ENCODE measurements around the gene HCN4. TPM values are rescaled to one million over a fixed set of nuclear protein-coding genes. Genes with fewer than 3 reads are reported as not detected.

The HCN4 gene
- total and polyA plus RNA-seq, 4 donors, result not detected

DNA sequence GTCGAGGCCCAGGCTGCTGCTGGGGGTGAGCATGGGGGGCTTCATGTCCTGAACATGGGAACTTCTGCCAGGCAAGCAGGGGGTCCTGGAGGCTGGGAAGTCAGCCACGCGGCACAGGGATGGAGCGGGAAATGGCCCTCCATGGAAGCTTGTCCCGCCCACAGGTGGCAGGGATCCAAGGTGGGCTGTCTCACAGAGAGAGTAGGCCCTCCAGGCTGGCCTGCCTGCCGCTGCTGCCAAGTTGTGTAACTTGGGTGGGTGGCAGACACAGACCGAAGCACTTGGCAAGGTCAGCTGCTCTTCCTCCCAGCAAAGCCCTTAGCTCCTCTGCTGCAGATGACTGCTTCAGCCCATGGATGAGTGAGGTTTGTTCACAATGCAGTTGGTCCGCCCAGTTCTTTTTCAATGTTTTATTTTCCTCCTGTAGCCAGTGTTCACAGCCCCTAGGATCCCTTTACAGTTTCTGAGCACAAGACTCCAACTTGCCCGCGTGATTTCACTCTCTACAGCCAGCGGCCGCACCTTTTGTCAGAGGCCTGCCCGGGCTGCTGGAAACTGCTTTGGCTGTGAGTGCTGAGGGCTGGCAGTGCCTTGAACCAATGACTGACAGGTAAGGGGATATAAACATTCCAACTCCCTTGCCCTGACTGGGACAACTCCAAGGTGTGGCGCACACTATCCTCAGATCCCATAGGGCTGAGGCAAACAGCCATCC, 26.7 kb downstream of the HCN4 start:
- H3K9me3 ChIP-seq (ENCODE audit: control insufficient read depth in 4 of 4, low read length in 3 of 4), result peaks cover 0 to 2% (median 0%) of the 10 kb centered on the region in 4 donors
- no peaks in the 10 kb centered on the region for H3K36me3 ChIP-seq (ENCODE audit: control insufficient read depth in 4 of 4, insufficient read depth in 3 of 4, low read depth in 1 of 4, low read length in 3 of 4)
- no peak for DNase-seq (ENCODE audit: low spot score)
- no peak overlapping the region for H3K4me3 ChIP-seq (ENCODE audit: low read depth in 1 of 3, low read length in 3 of 3)
- no peak overlapping the region for H3K27ac ChIP-seq (ENCODE audit: low read depth in 1 of 2, low read length in 2 of 2)
- WGBS, result 84% methylated on average over 14 of the region's 14 CpGs
- H3K9ac ChIP-seq (ENCODE audit: low read depth in 1 of 2, low read length in 2 of 2), result no peak overlapping the region
- peaks cover 0 to 2% (median 0%) of the 10 kb centered on the region in 4 donors for H3K27me3 ChIP-seq (ENCODE audit: control insufficient read depth in 4 of 4, insufficient read depth in 4 of 4, low read length in 3 of 4)
- TF ChIP-seq SP1 (IDR thresholded peaks at IDR 0.05), result no peak
- TF ChIP-seq JUND (IDR thresholded peaks at IDR 0.05), result no peak
- TF ChIP-seq, protein P1, sequence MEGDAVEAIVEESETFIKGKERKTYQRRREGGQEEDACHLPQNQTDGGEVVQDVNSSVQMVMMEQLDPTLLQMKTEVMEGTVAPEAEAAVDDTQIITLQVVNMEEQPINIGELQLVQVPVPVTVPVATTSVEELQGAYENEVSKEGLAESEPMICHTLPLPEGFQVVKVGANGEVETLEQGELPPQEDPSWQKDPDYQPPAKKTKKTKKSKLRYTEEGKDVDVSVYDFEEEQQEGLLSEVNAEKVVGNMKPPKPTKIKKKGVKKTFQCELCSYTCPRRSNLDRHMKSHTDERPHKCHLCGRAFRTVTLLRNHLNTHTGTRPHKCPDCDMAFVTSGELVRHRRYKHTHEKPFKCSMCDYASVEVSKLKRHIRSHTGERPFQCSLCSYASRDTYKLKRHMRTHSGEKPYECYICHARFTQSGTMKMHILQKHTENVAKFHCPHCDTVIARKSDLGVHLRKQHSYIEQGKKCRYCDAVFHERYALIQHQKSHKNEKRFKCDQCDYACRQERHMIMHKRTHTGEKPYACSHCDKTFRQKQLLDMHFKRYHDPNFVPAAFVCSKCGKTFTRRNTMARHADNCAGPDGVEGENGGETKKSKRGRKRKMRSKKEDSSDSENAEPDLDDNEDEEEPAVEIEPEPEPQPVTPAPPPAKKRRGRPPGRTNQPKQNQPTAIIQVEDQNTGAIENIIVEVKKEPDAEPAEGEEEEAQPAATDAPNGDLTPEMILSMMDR (IDR thresholded peaks at IDR 0.05; ENCODE audit: low read depth, low read length, missing input control), result no peak
- no peak for TF ChIP-seq RXRA (IDR thresholded peaks at IDR 0.05)
- no peak for TF ChIP-seq GABPA (IDR thresholded peaks at IDR 0.05 in 1 of 2, conservative IDR thresholded peaks at IDR 0.05 in 1 of 2)
- TF ChIP-seq, protein P2, sequence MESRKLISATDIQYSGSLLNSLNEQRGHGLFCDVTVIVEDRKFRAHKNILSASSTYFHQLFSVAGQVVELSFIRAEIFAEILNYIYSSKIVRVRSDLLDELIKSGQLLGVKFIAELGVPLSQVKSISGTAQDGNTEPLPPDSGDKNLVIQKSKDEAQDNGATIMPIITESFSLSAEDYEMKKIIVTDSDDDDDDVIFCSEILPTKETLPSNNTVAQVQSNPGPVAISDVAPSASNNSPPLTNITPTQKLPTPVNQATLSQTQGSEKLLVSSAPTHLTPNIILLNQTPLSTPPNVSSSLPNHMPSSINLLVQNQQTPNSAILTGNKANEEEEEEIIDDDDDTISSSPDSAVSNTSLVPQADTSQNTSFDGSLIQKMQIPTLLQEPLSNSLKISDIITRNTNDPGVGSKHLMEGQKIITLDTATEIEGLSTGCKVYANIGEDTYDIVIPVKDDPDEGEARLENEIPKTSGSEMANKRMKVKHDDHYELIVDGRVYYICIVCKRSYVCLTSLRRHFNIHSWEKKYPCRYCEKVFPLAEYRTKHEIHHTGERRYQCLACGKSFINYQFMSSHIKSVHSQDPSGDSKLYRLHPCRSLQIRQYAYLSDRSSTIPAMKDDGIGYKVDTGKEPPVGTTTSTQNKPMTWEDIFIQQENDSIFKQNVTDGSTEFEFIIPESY (IDR thresholded peaks at IDR 0.05), result no peak
- no peak for TF ChIP-seq TAF1 (conservative IDR thresholded peaks at IDR 0.05)
- TF ChIP-seq, protein P3, sequence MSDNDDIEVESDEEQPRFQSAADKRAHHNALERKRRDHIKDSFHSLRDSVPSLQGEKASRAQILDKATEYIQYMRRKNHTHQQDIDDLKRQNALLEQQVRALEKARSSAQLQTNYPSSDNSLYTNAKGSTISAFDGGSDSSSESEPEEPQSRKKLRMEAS (IDR thresholded peaks at IDR 0.05), result no peak
- no peak for TF ChIP-seq NR2F2 (IDR thresholded peaks at IDR 0.05)
- no peaks in the 10 kb centered on the region for H3K4me1 ChIP-seq (ENCODE audit: control insufficient read depth in 4 of 4, insufficient read depth in 4 of 4, low read length in 3 of 4)

DNA sequence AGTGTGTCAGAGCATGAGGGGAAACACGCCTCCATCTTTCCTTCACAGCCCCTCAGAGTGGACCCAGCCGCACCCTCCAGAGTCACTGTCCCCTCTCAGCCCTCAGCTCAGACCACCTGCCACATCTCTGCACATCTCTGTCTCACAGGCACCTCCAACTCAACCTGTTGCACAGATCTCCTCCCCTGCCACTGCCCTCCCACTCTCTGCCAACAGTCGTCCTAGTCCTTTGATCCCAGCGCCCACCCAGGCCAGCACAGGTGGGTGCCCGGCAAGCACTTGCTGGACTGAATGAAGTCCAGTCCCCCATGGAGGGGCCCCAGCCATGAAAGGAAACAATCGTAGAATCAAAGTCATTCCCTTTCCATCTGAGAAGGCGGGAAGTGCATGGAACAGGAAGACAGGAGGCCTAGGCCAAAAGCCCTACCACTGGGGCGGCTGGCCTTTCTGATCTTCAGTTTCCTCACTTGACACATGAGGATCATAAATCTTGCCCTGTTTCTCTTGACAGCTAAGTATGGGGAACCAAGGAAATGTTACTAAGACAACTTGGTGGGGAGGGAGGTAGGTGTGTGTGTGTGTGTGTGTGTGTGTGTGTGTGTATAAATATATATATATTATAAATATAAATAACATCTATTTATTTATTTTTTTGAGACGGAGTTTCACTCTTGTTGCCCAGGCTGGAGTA, 28.1 kb downstream of the HCN4 start:
- Histone ChIP-seq H3K27ac (ENCODE audit: low read depth in 1 of 2, low read length in 2 of 2) (no peak overlapping the region), H3K27me3 (ENCODE audit: control insufficient read depth in 4 of 4, insufficient read depth in 4 of 4, low read length in 3 of 4) (peaks cover 0 to 2% (median 0%) of the 10 kb centered on the region in 4 donors), H3K36me3 (ENCODE audit: control insufficient read depth in 4 of 4, insufficient read depth in 3 of 4, low read depth in 1 of 4, low read length in 3 of 4) (no peaks in the 10 kb centered on the region), H3K9ac (ENCODE audit: low read depth in 1 of 2, low read length in 2 of 2) (no peak overlapping the region), H3K4me3 (ENCODE audit: low read depth in 1 of 3, low read length in 3 of 3) (no peak overlapping the region), H3K4me1 (ENCODE audit: control insufficient read depth in 4 of 4, insufficient read depth in 4 of 4, low read length in 3 of 4) (no peaks in the 10 kb centered on the region), H3K9me3 (ENCODE audit: control insufficient read depth in 4 of 4, low read length in 3 of 4) (peaks cover 0 to 2% (median 0%) of the 10 kb centered on the region in 4 donors)
- no peak for DNase-seq (ENCODE audit: low spot score)
- WGBS, result 78% methylated on average over 9 of the region's 9 CpGs
- TF ChIP-seq NR2F2 (IDR thresholded peaks at IDR 0.05) (no peak), FOXA2 (IDR thresholded peaks at IDR 0.05) (no peak), RXRA (IDR thresholded peaks at IDR 0.05) (no peak), GABPA (IDR thresholded peaks at IDR 0.05 in 1 of 2, conservative IDR thresholded peaks at IDR 0.05 in 1 of 2) (no peak), JUND (IDR thresholded peaks at IDR 0.05) (no peak), FOXA1 (IDR thresholded peaks at IDR 0.05) (no peak), RAD21 (IDR thresholded peaks at IDR 0.05) (no peak), SP1 (IDR thresholded peaks at IDR 0.05) (no peak), TAF1 (conservative IDR thresholded peaks at IDR 0.05) (no peak), HNF4G (IDR thresholded peaks at IDR 0.05) (no peak), EGR1 (IDR thresholded peaks at IDR 0.05; ENCODE audit: low read depth in 2 of 2) (no peak)
- TF ChIP-seq, protein P1 (IDR thresholded peaks at IDR 0.05; ENCODE audit: low read depth, low read length, missing input control), result no peak
- TF ChIP-seq, protein P2 (IDR thresholded peaks at IDR 0.05), result no peak
- TF ChIP-seq, protein P4, sequence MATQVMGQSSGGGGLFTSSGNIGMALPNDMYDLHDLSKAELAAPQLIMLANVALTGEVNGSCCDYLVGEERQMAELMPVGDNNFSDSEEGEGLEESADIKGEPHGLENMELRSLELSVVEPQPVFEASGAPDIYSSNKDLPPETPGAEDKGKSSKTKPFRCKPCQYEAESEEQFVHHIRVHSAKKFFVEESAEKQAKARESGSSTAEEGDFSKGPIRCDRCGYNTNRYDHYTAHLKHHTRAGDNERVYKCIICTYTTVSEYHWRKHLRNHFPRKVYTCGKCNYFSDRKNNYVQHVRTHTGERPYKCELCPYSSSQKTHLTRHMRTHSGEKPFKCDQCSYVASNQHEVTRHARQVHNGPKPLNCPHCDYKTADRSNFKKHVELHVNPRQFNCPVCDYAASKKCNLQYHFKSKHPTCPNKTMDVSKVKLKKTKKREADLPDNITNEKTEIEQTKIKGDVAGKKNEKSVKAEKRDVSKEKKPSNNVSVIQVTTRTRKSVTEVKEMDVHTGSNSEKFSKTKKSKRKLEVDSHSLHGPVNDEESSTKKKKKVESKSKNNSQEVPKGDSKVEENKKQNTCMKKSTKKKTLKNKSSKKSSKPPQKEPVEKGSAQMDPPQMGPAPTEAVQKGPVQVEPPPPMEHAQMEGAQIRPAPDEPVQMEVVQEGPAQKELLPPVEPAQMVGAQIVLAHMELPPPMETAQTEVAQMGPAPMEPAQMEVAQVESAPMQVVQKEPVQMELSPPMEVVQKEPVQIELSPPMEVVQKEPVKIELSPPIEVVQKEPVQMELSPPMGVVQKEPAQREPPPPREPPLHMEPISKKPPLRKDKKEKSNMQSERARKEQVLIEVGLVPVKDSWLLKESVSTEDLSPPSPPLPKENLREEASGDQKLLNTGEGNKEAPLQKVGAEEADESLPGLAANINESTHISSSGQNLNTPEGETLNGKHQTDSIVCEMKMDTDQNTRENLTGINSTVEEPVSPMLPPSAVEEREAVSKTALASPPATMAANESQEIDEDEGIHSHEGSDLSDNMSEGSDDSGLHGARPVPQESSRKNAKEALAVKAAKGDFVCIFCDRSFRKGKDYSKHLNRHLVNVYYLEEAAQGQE (IDR thresholded peaks at IDR 0.05), result no peak
- TF ChIP-seq, protein P3 (IDR thresholded peaks at IDR 0.05), result no peak
- TF ChIP-seq, protein P5, sequence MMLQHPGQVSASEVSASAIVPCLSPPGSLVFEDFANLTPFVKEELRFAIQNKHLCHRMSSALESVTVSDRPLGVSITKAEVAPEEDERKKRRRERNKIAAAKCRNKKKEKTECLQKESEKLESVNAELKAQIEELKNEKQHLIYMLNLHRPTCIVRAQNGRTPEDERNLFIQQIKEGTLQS (IDR thresholded peaks at IDR 0.05), result no peak
